Measurements from ENCODE around the gene SLCO3A1.

- TF ChIP-seq CTCF (conservative IDR thresholded peaks at IDR 0.05) (no peak), EZH2 (IDR thresholded peaks at IDR 0.05; ENCODE audit: low read depth) (no peak)
These were observed 38.9 kb downstream of the SLCO3A1 start for GRCh38 chr15:91892436-91892835.

Measured in PC-9 (cell line).